Colonic mucosa (tissue), 4 donors: ENCODE results near the gene JAZF1. TPM values are rescaled to one million over a fixed set of nuclear protein-coding genes. Genes with fewer than 3 reads are reported as not detected.

Experiments
- DNase-seq: peaks from one replicate; pipeline ENCODE4 v3.0.0-alpha.2; 2020
- H3K27ac ChIP-seq: fragments of 200-600 bp; one replicate; pipeline ENCODE4 v1.8.0; 2021
- H3K27me3 ChIP-seq: fragments of 200-600 bp; one replicate; pipeline ENCODE4 v1.8.0; 2021
- H3K36me3 ChIP-seq: fragments of 200-600 bp; one replicate; pipeline ENCODE4 v1.8.0; 2021
- H3K4me1 ChIP-seq: fragments of 200-600 bp; one replicate; pipeline ENCODE4 v1.8.0; 2021; ENCODE audit warnings: mild to moderate bottlenecking
- H3K4me3 ChIP-seq: fragments of 200-600 bp; one replicate; pipeline ENCODE4 v1.8.0; 2021
- H3K9ac ChIP-seq, 2 donors: one replicate each; pipeline ENCODE4 v1.7.0; 2013; ENCODE audit warnings: control low read depth in 2 of 2, low read depth in 2 of 2, low read length in 2 of 2
- H3K9me3 ChIP-seq: fragments of 200-600 bp; one replicate; pipeline ENCODE4 v1.8.0; 2021
- CTCF ChIP-seq: fragments of 200-600 bp; IDR thresholded peaks from one replicate; pipeline ENCODE4 v1.8.0; 2022; ENCODE audit warnings: antibody characterized with exemption, mild to moderate bottlenecking
- intact Hi-C: fragments of 100-400 bp; cut with DNase I; formaldehyde crosslinking; loops from one replicate; pipeline ENCODE4 v1.14.1; 2022
- total RNA-seq, 2 donors: library from RNA; stranded (reverse); fragmentation: NEBNext Ultra II Directional in 1 of 2; extraction: Animal tissue kit (Norgen Biotek cat#: 25700) in 1 of 2; gene quantifications; one replicate each; pipeline ENCODE4 v1.2.1, GENCODE V29; 2021
- donor health status: healthy.
- donor health status: DM: no; HTN: no; CAD: no.
- donor health status: DM: no; HTN: no; CAD: no.

JAZF1 gene
- total RNA-seq, 2 donors from 2014 or later = 1.8 to 10.1 TPM

- DNase-seq = no peak
- H3K27me3 ChIP-seq = no peaks in the 10 kb centered on the region
- H3K9ac ChIP-seq = no peak overlapping the region
- no peaks in the 10 kb centered on the region for H3K4me1 ChIP-seq
- H3K27ac ChIP-seq = no peak overlapping the region
- H3K36me3 ChIP-seq = no peaks in the 10 kb centered on the region
- intact Hi-C loops = no loop called here
- H3K4me3 ChIP-seq = no peak overlapping the region
- H3K9me3 ChIP-seq = no peaks in the 10 kb centered on the region
- no peak for TF ChIP-seq CTCF
These were observed 43.7 kb downstream of the JAZF1 start for GRCh38 chr7:28136885-28137284.

- no peak overlapping the region for H3K9ac ChIP-seq
- no peak for TF ChIP-seq CTCF
- H3K27me3 ChIP-seq = no peaks in the 10 kb centered on the region
- H3K9me3 ChIP-seq = no peaks in the 10 kb centered on the region
- H3K4me1 ChIP-seq = no peaks in the 10 kb centered on the region
- intact Hi-C loops = no loop called here
- no peak overlapping the region for H3K27ac ChIP-seq
- DNase-seq = no peak
- H3K4me3 ChIP-seq = no peak overlapping the region
- H3K36me3 ChIP-seq = no peaks in the 10 kb centered on the region
These were observed 44.2 kb downstream of the JAZF1 start for GRCh38 chr7:28136420-28136819.

GRCh38 chr7:28135760-28136159, 44.8 kb downstream of the JAZF1 start:
- no peak for DNase-seq
- Histone ChIP-seq H3K9me3 (no peaks in the 10 kb centered on the region), H3K9ac (no peak overlapping the region), H3K4me3 (no peak overlapping the region), H3K27ac (no peak overlapping the region), H3K36me3 (no peaks in the 10 kb centered on the region), H3K4me1 (no peaks in the 10 kb centered on the region), H3K27me3 (no peaks in the 10 kb centered on the region)
- intact Hi-C loops = no loop called here
- no peak for TF ChIP-seq CTCF

GRCh38 chr7:28135315-28135714, 45.3 kb downstream of the JAZF1 start:
- no peaks in the 10 kb centered on the region for H3K36me3 ChIP-seq
- H3K4me3 ChIP-seq = no peak overlapping the region
- no peaks in the 10 kb centered on the region for H3K4me1 ChIP-seq
- H3K27ac ChIP-seq = no peak overlapping the region
- H3K9ac ChIP-seq = no peak overlapping the region
- DNase-seq = no peak
- H3K27me3 ChIP-seq = no peaks in the 10 kb centered on the region
- intact Hi-C loops = no loop called here
- no peak for TF ChIP-seq CTCF
- no peaks in the 10 kb centered on the region for H3K9me3 ChIP-seq

- H3K27me3 ChIP-seq = no peaks in the 10 kb centered on the region
- no peaks in the 10 kb centered on the region for H3K36me3 ChIP-seq
- no peaks in the 10 kb centered on the region for H3K4me1 ChIP-seq
- H3K27ac ChIP-seq = no peak overlapping the region
- no peak for DNase-seq
- intact Hi-C loops = no loop called here
- no peak overlapping the region for H3K9ac ChIP-seq
- H3K4me3 ChIP-seq = no peak overlapping the region
- H3K9me3 ChIP-seq = no peaks in the 10 kb centered on the region
- TF ChIP-seq CTCF = no peak
These were observed 46.7 kb downstream of the JAZF1 start for GRCh38 chr7:28133872-28134271.
